HG03066 (cell line): Measurements from ENCODE around the gene DNAH8.

Experiments used
- ATAC-seq: cut with Tn5 transposase; IDR thresholded peaks from one replicate; pipeline ENCODE4 v1.9.1; 2021; ENCODE audit warnings: low read depth; ENCODE audit not compliant: unreplicated experiment

DNAH8 gene

DNA sequence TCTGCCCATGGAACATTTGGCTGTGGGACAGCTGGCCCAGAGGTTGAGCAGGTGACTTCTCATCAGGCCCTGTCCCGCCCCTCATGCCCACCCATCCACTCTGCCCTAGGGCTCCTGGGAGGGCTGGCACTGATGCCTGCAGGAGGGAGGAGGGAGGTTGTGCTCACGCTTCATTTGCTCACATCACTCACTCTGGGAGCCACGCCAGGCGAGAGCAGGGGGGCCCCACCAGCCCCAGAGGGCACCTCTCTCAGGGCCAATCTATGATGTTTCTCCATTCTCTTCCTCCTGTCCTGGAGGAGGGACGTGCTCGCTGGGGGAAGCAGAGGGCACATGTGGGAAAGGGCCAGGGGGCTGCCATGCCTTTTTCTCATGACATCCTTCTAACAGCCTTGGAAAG is 322.6 kb downstream of the DNAH8 start:
- ATAC-seq, result no peak

DNA sequence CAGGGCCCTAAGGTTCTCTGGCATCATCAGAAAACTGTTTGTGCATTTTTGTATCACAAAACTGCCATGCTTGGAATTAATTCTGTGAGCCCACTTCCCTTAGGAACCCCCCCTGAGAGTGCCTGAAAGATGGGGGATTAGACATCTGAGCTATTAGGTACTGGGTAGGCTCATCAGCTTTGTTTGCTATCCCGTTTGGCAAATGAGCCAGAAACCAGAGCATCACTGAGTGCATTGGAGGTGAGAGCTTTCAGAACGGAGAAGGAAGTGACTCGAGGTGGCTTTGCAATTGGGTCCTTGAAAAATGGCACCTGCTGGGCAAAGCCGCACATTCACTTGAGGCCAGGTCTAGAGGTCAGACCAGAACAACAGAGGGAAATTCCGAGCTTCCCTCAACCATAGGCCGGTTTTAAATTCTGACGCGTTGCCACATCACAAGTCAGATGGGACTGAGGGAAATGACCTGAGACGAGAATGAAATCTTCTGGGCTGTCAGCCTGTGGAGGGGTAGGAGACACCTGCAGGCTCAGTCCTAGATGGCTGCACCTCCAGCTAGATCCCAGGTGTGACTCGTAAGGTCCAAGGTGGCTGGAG is 325.1 kb downstream of the DNAH8 start:
- no peak for ATAC-seq

DNA sequence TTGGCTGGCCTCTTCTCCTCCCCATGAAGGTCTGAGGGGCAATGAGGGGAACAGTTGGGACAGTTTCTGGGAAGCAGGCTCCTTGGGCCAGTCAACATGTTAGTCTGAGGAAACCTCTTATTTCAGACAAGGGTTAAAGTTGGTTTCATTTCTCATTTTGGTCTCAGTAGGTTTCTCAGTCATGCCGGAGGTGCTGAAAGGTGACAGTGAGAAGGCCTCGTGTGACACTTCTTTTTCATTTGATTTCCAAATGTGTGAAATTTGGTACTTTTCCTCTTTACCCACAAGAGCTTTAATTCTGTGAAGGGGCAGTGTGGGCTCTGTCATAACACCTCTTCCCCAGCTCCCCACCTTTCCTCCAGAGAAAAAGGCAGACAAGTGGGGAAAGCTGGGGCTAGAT is 326.0 kb downstream of the DNAH8 start:
- no peak for ATAC-seq

DNA sequence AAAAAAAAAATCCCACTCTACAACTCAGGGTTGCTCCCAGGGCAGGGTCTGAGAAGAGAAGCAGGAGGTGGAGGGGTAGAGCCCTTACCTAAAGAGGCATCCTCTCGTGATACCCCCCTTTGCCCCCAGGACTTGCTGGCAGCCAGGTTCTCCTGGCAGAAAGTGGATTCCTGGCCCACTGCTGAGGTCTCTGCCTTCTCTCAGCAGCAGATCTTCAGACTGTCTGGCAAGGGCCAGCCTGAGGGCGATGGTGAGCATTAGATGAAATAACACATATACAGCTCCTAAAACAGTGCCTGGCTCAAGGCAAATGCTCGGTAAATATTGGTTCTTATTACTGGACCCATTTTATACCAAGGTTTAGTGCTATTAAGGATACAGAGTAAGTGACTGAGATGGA is 328.7 kb downstream of the DNAH8 start:
- no peak for ATAC-seq

DNA sequence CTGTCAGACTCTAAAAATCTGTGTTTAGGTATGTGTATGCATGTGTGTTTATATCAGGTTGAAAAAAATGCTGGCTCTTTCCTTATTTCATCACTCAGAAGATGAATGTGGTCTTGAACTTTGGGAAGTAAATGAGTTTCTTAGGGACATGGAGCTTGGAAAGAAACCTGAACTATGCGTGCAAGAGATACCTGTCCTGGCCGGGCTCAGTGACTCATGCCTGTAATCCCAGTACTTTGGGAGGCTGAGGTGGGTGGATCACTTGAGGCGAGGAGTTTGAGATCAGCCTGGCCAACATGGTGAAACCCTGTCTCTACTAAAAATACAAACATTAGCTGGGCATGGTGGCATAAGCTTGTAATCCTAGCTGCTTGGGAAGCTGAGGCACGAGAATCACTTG is 329.1 kb downstream of the DNAH8 start:
- no peak for ATAC-seq

DNA sequence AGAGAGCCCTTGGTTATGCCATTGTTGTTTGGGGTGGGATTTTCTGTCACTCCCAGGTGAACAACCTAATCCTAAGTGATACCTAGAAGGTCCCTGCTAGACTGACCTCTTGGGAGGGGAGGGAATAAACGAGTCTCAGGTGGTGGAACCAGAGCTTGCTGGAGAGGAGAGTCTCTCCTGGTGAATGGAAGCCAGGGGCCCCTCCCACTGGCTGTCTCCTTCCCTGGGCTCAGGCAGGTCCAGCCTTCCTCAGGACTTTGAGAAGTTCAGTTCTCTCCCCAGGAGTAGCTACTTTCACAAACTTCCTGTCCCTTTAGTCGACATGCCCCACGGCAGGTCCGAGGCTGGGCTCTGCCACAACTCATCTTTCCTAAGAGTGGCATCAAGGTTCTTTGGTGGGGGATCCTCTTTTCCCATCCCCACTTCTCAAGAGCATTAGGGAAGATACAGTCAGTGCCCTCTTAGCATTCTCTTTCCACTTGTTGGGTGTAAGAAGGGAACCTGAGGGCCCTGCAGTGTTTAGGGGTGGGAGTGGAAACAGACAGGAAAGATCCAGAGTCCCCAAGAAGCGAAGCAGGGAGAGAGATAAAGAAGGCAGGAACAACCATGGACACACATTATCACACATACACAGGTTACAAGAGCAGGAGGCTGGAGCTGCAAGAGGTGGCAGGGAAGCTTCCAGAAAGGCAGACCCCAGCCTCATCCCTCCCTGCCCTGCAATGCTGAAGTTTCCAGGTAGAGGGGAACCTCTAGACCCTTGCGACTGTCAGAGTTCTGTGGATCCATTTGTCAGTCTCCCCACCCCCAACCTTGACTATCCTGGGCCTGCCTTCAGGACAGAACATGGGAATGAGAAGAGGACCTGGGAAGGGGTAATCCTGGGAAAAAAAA is 332.6 kb downstream of the DNAH8 start:
- no peak for ATAC-seq

DNA sequence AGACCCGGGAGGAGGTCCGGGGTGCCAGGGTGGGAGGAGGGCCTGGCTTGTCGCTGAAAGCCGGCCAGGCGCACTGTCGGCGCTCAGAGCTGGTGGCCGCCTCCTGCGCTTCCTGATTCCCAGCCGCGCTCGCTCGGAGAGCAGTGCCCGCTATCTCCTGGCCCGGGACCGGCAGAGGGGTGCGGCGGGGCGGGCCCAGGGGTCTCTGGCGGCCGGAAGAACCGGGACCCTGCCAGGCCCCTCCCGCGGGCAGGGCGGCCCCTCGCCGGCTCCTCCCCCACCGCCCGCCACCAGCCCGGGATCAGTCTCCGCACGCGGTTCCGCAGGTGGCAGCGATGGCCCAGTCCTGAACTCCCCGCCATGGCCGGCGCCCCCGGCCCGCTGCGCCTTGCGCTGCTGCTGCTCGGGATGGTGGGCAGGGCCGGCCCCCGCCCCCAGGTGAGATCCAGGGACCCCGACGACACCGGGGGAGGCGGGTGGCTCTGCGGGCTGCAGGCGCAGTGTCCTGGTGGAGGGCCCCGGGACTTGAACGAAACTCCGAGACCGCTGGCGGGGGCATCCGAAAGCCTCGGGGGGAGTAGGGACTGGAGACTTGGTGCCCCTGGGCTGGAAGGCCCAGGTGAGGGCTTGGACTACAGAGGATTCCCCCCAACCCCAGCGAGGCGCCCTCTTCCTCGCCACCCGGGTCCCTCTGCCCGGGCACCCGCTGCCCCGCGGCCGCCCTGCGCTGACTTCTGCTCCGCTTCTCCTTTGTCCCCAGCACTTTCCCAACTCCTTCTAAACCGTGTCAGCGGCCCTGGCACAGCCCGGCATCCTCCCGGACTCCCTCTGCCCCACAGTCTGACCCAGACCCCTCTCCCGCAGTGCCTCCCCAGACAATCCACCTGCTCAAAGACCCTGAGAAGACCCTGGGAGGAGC is 333.6 kb downstream of the DNAH8 start, which contains the start of gene GLP1R:
TSS of gene GLP1R (plus strand) at position 301 of the 919 bp plus-strand sequence. CDS start at position 361, 60 bp downstream.
- no peak for ATAC-seq

DNA sequence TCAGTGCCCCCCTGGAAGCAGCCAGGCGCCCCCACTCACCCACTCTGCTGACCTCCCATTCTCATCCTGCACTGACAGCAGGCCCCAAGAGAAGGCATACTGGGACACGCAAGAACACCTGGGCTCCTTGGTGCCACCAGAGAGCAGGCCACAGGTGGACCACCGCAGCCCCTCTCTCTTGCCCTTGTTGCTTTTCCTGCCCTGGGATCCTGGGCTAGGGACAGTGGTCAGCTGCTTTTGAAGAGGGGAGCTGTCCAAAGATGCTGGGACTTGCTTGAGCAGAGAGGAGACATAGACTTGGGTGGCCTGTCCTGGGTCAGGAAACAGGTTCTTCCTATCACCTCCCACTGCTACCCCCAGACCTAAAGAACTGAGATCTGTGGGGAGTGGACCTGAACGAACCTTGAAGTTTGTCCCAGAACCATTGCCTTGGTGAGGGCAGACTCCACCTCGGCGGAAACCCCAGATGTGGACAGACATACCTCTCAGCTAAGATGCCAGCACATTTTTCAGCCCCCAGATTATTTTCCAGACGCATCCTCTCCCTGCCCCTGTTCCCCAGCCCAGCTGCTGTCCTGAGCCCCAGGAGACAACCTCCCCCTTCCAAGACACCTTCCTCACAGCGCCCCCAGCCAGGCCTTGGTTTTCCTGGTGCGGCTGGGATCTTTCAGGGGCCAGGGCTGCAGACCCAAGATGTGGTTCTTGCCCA is 334.6 kb downstream of the DNAH8 start:
- no peak for ATAC-seq

DNA sequence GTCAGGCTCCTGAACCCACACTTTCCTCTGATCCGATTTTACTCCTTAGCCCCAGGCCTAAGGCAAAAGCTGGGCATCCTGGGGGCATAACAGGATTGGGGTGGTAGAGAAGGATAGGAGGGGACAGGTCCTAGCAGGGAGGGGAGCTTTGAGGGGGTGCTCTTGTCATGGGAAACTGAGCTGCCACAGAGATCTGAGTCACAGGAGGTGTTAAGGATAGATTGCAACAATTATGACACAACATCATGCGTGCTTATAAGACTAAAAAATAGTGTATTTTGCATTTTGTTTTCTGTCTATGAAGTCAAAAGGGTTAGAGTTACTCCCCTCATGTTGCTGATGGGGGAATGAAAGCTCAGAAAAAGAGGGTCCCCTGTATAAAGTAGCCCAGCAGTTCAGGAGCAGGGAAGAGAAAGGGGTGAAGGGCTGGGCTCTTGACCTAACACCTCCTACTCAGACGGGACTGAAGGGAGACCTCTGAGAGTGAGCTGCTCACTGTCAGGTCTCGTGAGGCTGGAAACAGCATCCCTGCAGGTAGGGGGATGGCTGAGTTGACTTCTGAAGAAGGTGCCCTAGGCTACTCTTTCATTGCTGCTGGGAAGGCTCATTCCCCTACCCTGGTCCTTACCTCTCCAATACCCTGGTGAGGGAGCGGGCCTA is 335.5 kb downstream of the DNAH8 start:
- ATAC-seq, result no peak

DNA sequence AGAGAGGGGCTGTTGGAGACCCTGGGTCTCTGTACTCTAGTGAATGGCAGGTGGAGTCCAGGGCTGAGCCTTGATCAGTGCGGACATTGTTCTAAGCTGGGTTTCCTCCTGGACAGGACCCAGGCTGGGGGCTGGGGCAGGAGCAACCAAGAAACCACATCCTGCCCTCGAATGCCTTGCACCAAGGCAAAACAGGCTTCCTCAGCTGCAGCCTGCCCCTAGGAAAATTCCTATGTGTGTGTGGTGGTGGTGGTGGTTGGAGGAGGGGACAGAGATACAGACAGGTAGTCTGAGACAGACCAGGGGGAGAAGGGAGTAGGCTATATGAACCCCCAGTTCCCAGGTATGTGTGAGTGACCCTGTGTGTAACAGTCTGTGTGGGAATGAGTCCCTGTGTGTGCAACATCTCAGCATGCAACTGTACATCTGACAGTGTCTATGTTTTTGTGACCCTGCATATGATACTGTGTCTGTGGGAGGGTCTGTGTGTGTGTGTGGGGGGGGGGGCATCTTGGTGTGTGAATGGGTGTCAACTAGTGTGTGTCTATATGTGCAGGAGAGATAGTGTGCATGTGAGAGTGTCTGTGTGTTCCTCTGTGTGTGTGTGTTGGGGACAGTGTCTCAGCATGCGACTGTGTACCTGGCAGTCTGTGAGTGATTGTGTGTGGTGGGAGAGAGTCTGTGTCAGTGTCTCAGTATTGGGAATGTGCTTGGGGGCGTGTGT is 336.4 kb downstream of the DNAH8 start:
- no peak for ATAC-seq

DNA sequence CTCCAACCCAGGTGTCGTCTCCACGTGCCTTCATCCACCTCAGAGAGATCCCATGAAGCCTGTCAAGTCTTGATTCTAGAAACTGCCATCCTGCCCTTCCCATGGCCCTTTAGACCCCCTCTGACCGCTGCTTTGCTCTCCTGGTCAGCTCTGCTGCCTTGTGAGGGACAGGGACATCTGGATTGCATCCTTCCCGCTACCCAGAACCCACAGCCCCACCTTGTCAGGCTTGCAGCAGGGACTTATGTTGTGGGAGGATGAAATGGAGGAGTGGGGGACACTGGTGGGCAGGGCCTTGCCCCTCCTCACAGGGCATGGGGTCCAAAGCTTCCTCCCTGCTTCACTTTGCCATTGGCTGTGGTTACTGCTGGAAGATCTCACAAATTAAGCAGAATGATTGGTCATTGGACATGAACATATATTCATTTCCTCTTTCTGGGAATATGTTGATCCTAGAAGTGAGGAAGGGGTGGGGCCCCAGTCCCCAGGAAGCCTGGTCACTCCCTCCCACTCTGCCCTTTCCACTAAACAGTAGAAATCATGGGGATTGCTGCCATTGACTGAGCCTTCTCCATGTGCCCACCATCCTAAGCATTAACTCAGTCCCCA is 338.0 kb downstream of the DNAH8 start:
- ATAC-seq, result no peak

DNA sequence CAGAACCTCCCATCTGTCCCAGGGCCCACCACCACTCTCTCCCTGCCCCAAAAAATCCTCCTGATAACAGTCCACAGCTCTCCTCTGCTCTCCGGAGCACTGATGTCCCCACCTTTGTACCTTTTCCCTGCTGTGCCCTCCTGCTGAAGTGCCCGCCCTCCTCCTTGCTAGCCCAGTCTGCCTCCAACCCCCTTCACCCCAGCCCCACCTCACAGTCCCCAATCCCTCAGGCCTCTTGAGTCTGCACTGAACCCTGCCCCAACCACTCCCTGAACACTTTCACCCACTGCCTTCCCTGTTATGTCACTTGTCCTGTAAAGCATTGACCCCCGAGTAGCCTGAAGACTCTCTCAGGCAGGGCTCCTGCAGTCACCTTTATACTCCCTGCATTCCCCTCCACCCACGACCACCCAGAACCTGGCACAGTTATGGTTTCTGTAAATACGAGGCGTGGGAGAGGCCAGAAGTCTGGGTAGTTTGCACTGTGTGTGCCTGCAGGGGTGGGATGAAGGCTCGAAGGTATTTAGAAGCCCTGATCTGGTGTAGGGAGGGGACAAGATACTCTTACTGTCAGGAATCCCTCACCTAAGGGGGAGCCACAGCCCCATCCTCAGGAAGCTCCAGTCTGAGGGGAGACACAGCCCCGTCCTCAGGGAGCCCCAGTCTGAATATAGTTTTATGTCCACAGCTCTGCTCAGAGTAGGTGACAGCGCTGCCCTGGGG is 338.9 kb downstream of the DNAH8 start:
- no peak for ATAC-seq

DNA sequence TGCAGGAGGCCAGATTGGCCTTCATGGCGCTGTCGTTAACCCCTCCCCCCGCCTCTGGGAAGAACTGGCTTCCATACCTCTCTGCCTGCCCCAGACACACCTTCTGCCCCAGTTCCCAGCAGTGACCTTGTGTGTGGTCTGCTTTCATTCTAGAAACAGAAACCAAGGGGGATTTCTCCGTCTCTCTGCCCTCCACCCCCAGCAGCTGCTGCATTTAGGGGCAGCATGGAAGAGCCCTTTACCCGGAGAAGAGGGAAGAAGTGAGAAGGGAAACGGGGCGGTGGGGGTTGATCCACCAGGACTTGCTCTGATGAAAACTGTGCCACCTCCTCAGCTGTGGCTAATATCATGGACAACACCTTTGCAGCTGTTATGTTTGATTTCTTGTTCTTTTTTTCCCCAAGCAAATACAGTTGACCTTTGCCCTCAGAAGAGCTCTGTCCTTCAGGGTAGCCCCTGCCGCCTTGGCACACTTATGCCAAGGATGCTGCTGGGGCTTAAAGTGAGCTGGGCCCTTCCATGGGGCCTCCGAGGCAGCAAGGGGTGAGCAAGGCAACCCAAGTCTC is 339.5 kb downstream of the DNAH8 start:
- ATAC-seq, result no peak

DNA sequence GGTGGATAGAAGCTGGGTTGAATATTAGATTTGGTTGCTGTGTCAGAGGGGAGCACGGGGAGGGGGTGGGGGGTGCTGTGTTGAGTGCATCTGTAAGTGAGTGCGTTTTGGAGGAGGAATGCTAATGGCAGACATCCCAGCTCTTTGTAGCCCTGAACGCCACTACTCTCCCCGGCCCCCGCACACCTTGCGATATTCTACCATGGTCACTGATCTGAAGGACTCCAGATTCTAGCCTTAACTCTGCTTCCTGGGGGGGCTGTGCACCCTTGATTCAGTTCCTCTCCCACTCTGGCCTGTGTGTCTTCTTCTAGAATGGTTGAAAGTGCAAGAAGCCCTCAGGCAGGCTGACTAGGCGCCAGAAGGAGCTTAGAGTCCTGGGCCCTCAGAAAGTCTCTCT is 340.6 kb downstream of the DNAH8 start:
- no peak for ATAC-seq

DNA sequence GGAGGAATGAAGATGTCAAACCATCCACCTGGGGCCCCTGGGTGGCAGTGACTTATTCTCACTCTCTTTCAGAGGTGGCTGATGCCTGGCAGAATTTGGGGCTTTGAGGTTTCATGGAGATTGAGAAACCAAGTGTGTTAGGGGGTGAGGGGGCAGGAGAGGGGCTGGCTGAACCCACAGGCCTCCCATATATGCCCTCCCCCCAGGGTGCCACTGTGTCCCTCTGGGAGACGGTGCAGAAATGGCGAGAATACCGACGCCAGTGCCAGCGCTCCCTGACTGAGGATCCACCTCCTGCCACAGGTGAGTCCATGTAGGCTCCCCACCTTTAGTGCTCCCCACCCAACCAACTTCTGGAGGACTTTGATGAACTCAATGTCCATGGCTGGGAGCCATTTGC is 341.1 kb downstream of the DNAH8 start:
- no peak for ATAC-seq

DNA sequence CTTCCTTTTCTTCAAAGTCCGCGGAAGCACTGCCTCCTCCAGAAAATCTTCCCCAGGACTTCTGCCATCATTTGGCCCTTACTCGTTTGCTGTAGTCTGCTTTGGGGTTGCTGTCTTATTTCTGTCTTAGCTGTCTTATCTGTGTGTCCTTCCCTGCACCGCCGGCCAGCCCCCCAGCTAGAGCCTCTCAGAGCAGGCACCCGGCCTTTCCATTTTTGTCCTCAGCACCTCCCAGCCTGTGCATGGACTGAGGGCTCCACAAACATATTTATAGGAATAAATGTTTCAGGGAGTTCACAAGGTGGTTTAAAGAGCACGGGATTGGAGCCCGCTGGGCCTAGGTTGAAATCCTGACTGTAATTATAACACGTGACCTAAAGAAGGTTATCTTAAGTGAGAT is 341.6 kb downstream of the DNAH8 start:
- ATAC-seq, result no peak

DNA sequence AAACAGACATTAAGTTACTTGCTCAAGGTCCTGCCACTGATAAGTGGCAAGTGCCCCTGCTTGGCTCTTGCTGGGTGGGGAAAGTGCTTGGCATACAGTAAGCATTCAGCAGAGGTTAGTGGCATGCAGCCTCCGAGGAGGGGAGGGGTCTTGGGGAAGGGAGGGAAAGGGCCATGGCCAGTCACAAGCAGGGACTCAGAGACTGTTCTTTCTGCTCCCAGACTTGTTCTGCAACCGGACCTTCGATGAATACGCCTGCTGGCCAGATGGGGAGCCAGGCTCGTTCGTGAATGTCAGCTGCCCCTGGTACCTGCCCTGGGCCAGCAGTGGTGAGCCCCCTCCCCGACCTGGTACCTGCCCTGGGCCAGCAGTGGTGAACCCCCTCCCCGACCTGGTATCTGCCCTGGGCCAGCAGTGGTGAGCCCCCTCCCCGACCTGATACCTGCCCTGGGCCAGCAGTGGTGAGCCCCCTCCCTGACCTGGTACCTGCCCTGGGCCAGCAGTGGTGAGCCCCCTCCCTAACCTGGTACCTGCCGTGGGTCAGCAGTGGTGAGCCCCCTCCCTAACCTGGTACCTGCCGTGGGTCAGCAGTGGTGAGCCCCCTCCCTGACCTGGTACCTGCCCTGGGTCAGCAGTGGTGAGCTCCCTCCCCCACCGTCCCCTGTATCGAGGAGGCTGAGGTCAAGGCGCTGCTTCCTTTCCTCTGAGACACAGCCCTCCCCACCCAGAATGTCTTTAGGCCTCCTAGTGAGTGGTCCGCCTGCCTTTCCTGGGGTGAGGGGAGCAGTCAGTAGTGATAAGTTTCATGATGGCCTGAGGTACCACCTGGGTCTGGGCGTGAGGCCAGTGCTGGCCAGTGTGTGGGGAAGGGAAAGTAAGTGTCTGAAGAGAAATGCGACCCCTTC is 342.4 kb downstream of the DNAH8 start:
- no peak for ATAC-seq
